ENCODE measurements around the gene PACRG.

GRCh38 chr6:162913206-162913605, 185.4 kb downstream of the PACRG start:
- TF ChIP-seq YY1 (IDR thresholded peaks at IDR 0.05; ENCODE audit: insufficient read depth, insufficient read length) (no peak), ZNF274 (IDR thresholded peaks at IDR 0.05; ENCODE audit: low read depth, low read length) (no peak), SUZ12 (IDR thresholded peaks at IDR 0.05; ENCODE audit: extremely low read depth, insufficient read depth, insufficient read length) (no peak)

Measured in NT2/D1 (cell line).